Parietal lobe (tissue), 2 donors: Measurements from ENCODE around the gene GRAP. TPM values are rescaled to one million over a fixed set of nuclear protein-coding genes. Genes with fewer than 3 reads are reported as not detected.

Experiments used
- small RNA-seq: library from RNA; depleted of rRNA; stranded (forward); fragments of <200 nt; gene quantifications from one replicate; pipeline ENCODE3, GENCODE V24; 2014; ENCODE audit warnings: low replicate concordance
- total RNA-seq: library from RNA; depleted of rRNA; stranded (reverse); fragments of >200 nt; gene quantifications from one replicate; pipeline ENCODE4 v1.2.3, GENCODE V29; 2014

The GRAP gene
- 2.8 TPM for total RNA-seq

GRCh38 chr17:19046782-19047375 is at the start of gene GRAP:
Gene GRAP, minus strand, starts transcription at chr17:19046957. Its CDS starts 31 bp downstream, at chr17:19046926.

GRCh38 chr17:19004421-19005136 is 42.2 kb downstream of the GRAP start, which contains the start of gene FAM83G:
Gene FAM83G, minus strand, starts transcription at chr17:19004764. Its CDS starts 723 bp downstream, at chr17:19004041.

Small RNA genes lying within 50 kb of the gene (small RNA-seq; reads per million reads assigned to genes)
- not detected for gene AC090286.3

Other genes starting within 250 kb of the GRAP start
- 125 TPM for gene PRPSAP2, start 188.8 kb downstream of the GRAP start, total RNA-seq
- not detected for gene SLC5A10, start 94.8 kb downstream of the GRAP start, total RNA-seq
- gene FAM83G, start 42.2 kb downstream of the GRAP start, total RNA-seq = 0.31 TPM
- gene GRAPL, start 80.6 kb upstream of the GRAP start, total RNA-seq = 5.0 TPM
- 92.0 TPM for gene EPN2, start 190.4 kb upstream of the GRAP start, total RNA-seq